ENCODE data around the gene HNMT. TPM values are rescaled to one million over a fixed set of nuclear protein-coding genes. Genes with fewer than 3 reads are reported as not detected.

Gene HNMT
- total and polyA plus RNA-seq, 2 of the 13 experiments (the other 11 are each of a cell fraction or from before 2014, with no cell fraction given) = 279 to 309 TPM

GRCh38 chr2:137957033-137957432 is 7.2 kb upstream of the HNMT start:
- 43% methylated on average over 1 of the region's 1 CpG for WGBS (ENCODE audit: low lambda C conversion rate)
- no peak overlapping the region for H3K4me2 ChIP-seq (ENCODE audit: low read depth, low read length)
- peak overlapping the region; percentile 7 for H3K27ac ChIP-seq (ENCODE audit: extremely low read length, insufficient read depth, low read length)
- POLR2A ChIA-PET = interaction anchor here (1.0 to 3.2 kb wide), 4 partner anchors 8 to 15 kb away, joined by 6 to 43 read pairs (median 6); partner anchors contain the start of gene HNMT
- no peak overlapping the region for H3K4me3 ChIP-seq (replicated peaks in 1 of 3; ENCODE audit: insufficient read depth in 1 of 3, low read depth in 2 of 3, low read length in 3 of 3)
- peaks cover 92% of the 10 kb centered on the region for H3K4me1 ChIP-seq (ENCODE audit: insufficient read depth, low read length)
- no peaks in the 10 kb centered on the region for H3K27me3 ChIP-seq (ENCODE audit: control insufficient read depth in 1 of 2, insufficient read depth in 2 of 2, low read length in 2 of 2)
- intact Hi-C loops (cut with micrococcal nuclease; ENCODE audit: unreplicated experiment) = no loop called here
- DNase-seq (ENCODE audit: low spot score) (peak; percentile 80), FAIRE-seq (no peak), ATAC-seq (peak; percentile 67)
- no peak overlapping the region for H3K9ac ChIP-seq (ENCODE audit: insufficient read depth, low read depth, low read length)
- no TSS peak for BruUV-seq (replicated peaks)
- peaks cover 2% of the 10 kb centered on the region for H3K79me2 ChIP-seq (ENCODE audit: insufficient read depth, low read length)
- H3K36me3 ChIP-seq (replicated peaks in 1 of 2; ENCODE audit: control insufficient read depth in 1 of 2, insufficient read depth in 2 of 2, low read length in 2 of 2) = no peaks in the 10 kb centered on the region
- no peaks in the 10 kb centered on the region for H3K9me3 ChIP-seq (ENCODE audit: low read length)
- in situ Hi-C loops (cut with HindIII; ENCODE audit: extremely low pct_ligation_motif_present, low pct_unique_long_range_greater_than_20kb) = no loop called here
- no peaks in the 10 kb centered on the region for H4K20me1 ChIP-seq (ENCODE audit: insufficient read depth, low read length)
- CTCF ChIA-PET (ENCODE audit: low intra/inter-chr PET ratio, low total read pairs) = no interaction called here
- H2AFZ ChIP-seq (ENCODE audit: low read length) = no peak overlapping the region
- TF ChIP-seq ZNF337 (CRISPR knock-in tag; IDR thresholded peaks at IDR 0.05; ENCODE audit: borderline replicate concordance, low read depth) (no peak), ZFP82 (CRISPR knock-in tag; IDR thresholded peaks at IDR 0.05; ENCODE audit: borderline replicate concordance) (no peak), ZNF597 (CRISPR knock-in tag; IDR thresholded peaks at IDR 0.05) (no peak), PAWR (CRISPR knock-in tag; IDR thresholded peaks at IDR 0.05; ENCODE audit: borderline replicate concordance) (no peak), RBM39 (IDR thresholded peaks at IDR 0.05; ENCODE audit: low read depth, low read length, poor library complexity, severe bottlenecking) (no peak), NCOR1 (IDR thresholded peaks at IDR 0.05; ENCODE audit: borderline replicate concordance, low read length) (no peak), ZFP36 (IDR thresholded peaks at IDR 0.05; ENCODE audit: borderline replicate concordance, low read depth, low read length, partially characterized antibody) (no peak), MTF2 (CRISPR knock-in tag; IDR thresholded peaks at IDR 0.05; ENCODE audit: borderline replicate concordance) (no peak), ZFYVE20 (CRISPR knock-in tag; IDR thresholded peaks at IDR 0.05; ENCODE audit: borderline replicate concordance, low read depth) (no peak), PAXIP1 (CRISPR knock-in tag; conservative IDR thresholded peaks at IDR 0.05) (no peak), ZIK1 (CRISPR knock-in tag; IDR thresholded peaks at IDR 0.05; ENCODE audit: borderline replicate concordance, low read depth) (no peak), ZNF687 (CRISPR knock-in tag; IDR thresholded peaks at IDR 0.05) (no peak)

All from HepG2 (cell line).